HG03159 (cell line): ENCODE results near the gene FAM81A.
"Not testable (repeated sequence)": the region's sequence is repeated elsewhere in the genome, so short reads cannot be mapped to it uniquely, and the experiment has no call there.

ENCODE experiments used
- ATAC-seq: cut with Tn5 transposase; IDR thresholded peaks from one replicate; pipeline ENCODE4 v1.9.1; 2021; ENCODE audit warnings: mild to moderate bottlenecking, moderate library complexity; ENCODE audit not compliant: unreplicated experiment

Gene FAM81A

DNA sequence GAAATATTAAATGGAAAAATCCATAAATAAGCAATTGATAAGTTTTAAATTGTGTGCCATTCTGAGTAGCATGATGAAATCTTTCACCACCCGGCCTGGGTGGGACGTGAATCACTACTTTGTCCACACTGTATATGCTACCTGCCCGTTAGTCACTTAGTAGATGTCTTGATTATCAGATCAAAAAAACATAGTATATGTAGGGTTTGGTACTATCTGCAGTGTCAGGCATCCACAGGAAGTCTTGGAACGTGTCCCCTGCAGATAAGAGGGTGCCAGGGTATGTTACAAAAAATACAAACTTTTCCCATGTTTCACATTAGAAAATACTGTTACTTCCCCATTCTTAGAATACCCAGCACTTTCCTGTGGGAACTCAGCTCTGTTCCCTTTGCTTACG lies 35.2 kb downstream of the FAM81A start:
- ATAC-seq = no peak

DNA sequence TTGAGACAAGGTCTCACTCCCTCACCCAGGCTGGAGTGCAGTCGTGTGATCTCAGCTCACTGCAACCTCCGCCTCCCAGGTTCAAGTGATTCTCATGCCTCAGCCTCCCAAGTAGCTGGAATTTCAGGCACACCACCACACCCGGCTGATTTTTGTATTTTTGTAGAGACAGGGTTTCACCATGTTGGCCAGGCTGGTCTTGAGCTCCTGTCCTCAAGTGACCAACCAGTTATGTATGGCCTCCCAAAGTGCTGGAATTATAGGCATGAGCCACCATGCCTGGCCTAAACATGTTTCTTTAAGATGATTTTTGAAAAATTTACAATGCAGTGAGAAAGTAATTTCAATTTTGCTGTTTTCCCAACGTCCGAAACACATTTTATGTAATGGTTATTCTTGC lies 37.2 kb downstream of the FAM81A start:
- not testable (repeated sequence) for ATAC-seq

DNA sequence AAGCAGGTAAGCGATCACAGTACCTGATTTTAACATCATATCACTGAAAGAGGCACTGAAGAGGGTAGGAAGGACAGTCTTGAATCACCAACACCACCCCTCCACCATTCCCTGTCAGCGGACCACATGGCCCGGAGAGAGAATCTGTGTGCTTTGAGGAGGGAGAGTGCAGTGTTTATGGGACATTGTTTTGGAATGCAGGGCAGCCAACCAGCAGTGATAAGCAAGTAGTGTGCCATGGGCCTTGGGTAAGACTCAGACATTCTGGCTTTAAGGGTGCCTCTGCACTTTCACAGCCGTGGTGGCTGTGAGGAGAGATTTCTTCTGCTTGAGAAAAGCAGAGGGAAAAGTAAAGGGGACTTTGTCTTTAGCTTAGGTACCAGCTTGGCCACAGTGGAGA lies 46.4 kb downstream of the FAM81A start:
- no peak for ATAC-seq

DNA sequence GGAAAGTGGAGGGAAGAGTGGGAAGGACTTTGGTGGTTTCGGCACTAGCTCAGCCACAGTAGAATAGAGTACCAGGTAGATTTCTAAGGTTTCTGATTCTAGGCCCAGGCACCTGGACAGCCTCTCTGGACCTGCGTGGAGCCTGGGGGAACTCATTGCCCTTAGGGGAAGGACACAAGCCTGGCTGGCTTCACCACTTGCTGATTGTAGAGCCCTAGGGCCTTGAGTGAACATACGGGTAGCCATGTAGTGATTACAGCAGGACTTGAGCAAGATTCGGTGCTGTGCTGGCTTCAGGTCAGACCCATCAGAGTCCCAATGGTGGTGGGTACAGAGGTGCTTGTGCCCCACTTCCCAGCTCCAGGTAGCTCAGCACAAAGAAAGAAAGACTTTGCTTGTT lies 47.0 kb downstream of the FAM81A start:
- no peak for ATAC-seq

DNA sequence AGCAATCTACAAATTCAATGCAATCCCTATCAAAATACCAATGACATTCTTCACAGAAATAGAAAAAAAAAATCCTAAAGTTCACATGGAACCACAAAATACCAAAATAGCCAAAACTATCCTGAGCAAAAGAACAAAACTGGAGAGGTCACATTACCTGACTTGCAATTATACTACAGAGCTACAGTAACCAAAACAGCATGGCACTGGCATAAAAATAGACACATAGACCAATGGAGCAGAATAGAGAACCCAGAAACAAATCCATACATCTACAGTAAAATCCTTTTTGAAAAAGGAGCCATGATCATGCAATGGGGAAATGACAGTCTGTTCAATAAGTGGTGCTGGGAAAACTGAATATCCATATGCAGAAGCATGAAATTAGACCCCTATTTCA lies 51.5 kb downstream of the FAM81A start:
- not testable (repeated sequence) for ATAC-seq

DNA sequence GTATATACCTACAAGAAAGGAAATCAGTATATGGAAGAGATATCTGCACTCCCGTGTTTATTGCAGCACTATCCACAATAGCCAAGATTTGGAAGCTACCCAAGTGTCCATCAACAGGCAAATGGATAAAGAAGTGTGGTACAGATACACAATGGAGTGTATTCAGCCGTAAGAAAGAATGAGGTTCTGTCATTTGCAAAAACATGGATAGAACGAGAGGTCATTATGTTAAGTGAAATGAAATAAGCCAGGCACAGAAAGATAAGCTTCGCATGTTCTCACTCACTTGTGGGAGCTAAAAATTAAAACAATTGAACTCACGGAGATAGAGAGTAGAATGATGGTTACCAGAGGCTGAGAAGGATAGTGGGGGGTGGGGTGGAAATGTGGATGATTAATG lies 53.1 kb downstream of the FAM81A start:
- ATAC-seq = no peak

DNA sequence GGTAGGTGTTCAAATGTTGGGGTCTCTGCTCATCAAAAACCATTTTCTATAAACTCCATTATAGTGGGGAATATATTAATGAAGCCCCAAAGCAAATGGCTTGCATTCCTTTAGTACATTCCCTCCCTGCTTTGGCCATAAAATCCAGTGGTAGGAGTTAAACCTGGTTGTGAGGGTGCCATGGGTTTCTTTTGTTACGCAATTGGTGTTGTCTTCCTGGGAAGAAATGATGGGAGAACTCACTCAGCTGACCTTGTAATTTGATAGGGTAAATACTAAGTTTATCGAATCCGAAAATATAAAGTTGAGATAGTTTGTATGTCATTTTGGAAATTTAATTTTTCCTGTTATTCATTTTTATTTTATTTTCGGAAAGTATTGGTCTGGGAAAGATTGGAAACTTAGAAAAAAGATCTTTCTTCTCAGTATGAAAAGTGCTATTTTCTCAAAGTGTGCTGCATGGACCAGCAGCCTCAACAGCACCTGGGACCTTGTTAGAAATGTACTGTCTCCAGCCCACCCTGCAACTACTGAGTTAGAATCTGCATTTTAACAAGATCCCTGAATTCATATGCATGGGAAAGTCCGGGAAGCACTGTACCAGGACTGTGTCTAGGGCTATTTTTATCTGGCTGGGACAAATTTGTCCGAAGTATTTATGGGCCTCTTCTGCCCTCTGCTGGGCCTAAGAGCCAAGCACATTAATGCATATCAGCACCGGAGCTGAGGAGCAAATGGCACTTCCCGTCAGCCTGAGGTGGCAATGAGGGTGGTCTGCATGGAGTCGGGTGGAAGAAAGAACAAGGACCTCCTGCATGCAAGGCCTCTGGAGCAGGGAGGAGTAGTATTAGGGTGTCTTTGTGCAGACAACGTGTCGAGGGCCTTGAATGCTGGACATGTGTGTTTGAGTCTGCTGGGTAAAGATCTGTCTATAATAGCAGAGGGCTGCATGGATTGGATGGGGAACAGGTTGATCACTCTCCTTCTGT lies 54.7 kb downstream of the FAM81A start:
- no peak for ATAC-seq

DNA sequence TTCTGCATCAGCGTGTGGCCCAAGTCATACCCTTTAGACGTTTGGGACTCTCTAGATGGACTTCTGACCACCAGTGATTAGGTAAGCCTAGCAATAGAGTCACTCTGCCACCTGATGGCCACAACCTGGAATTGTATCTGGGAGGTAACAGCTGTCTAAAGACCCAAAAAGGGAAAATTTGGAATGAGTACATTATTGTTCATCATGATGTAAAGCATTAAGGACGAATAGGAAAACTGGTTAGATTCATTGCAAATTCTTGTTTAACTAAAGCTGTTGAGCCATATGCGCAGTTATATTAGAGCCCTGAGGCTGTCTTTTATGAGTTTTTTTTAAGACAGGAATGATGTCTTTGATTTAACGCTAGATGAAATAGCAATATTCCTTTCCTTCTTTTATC lies 63.6 kb downstream of the FAM81A start:
- no peak for ATAC-seq

DNA sequence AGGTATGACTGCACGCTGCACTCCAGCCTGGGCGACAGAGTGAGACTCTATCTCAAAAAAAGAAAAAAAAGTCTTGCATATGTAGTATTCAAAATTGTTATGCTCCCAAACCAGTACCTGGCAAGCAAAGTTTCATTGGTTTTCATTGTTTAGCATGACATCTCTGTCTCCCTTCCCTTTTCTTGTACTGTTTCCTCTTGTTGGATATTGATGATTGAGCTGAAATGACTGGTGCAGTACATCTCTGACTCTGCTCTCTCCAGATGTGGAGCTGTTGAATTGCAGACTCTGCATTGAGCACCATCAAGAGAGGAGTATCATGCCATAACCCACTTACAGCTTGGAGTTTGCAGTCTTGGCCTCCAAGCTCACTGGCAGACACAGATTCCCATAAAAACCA lies 77.2 kb downstream of the FAM81A start:
- ATAC-seq = no peak

DNA sequence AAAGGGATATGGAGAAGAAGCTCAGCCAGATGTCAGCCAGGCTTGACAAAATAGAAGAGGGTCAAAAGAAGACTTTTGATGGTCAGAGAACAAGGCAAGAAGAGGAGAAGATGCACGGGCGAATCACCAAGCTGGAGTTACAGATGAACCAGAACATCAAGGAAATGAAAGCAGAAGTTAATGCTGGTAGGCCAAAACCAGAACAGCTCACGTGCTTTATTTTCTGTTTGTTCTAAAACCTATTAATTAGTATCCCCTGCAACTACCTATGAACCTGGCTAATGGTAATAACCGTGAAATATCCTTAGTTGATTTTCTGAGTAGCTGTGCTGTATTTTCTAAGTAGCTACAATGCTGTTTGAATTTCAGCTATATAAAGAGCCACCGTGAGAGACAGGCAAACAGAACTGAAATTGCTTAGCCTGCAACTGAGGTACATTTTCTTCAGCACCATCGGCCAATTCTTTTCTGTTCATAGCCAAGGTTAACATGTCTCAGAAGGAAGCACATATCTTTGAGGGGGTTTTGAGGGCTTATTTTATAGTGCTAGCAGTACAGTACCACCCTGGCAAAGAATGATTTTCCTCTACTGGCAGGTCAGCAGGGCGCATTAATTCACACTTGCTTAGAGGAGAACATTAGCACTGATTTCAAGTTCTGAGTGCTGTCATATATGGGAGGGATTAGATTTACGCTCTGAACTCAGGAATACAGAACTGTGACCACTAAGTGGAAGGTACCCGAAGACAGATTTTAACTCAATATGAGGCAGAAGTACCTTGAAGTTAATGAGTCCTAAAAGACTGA lies 78.9 kb downstream of the FAM81A start:
- ATAC-seq = peak; percentile 52

DNA sequence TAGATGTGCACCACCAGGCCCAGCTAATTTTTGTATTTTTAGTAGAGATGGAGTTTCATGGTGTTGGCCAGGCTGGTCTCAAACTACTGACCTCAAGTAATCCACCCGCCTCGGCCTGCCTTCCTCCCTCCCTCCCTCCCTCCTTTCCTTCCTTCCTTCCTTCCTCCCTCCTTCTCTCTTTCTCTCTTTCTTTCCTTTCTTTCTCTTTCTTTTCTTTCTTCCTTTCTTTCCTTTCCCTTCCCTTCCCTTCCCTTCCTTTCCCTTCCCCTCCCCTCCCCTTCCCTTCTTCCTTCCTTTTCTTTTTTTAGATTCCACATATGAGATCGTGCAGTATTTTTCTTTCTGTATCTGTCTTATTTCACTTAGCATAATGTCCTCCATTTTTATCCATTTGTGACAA lies 81.3 kb downstream of the FAM81A start:
- no peak for ATAC-seq

DNA sequence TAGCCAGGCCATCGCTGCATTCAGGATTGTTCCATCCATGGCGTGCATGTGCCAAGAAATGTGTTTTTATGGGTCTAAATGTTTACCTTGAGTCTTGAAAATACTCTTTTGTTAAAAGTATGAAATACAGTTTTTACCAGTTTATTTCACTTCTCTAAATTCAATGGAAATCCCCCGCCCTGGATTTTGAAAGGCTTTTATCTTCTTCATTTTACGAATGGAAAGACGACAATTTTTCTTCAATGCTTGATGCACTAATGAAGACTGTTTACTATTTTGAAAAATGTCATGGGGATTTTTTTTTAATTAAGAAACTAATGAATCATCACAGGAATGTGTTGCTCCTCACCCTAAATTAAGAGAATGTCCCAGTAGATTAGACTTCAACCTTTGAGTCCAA lies 83.5 kb downstream of the FAM81A start:
- no peak for ATAC-seq

DNA sequence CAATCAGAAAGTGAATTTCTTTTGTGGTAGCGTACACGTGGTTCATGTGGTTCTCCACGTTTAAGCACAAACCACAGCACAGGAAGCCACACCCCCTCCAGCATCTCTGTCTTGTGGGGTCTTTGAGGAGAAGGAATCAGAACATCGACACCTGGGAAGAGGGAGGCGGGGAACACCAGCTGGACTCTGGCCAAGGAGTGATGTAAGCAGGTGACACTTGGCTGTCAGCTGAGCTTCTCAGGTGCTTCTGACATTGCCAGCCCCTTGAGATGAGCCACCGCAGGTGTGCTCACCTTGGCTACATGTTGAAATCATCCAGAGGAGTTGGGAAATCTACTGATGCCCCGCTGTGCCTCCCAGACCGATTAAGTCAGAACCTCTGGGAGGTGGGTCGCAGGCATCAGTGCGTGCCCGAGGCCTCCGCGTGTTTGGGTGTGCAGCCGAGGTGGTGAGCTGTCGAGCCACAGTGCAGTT lies 85.0 kb downstream of the FAM81A start:
- ATAC-seq = no peak

DNA sequence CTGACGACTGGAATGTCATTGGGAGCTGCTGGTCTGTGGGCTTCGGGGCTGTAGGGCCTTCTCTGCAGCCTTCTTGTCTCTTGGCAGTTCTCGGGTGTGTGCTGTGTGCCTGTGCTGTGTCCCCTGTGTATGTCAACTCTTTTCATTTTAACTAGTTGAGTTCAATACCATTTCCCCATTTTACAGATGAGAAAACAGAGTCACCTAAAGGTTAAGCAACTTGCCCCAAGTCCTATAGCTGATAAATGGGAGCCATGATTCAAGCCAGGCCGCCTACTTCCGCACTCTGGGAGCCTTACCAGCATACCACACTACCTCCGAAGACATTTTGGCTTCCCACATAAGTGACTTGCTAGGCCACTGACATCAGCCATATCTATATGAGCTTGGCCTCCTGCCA lies 85.7 kb downstream of the FAM81A start:
- no peak for ATAC-seq

DNA sequence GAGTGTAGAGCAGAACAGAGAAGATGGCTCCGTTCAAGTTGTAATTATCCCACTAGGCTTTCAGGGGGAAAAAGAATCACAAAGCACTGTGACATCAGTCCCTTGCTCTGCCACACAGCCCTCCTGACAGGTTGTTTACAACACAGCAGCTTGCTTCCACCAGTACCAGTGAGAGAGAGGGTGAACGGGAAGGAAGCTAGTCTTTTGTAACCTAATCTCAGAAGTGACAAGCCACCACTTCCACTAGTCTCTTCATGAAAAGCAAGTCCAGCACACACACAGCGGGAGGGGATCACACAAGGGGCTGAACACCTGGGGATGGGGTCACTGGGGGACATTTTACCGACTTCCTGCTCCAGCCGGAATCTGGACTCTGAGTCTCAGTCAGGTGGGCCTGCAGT lies 86.3 kb downstream of the FAM81A start:
- no peak for ATAC-seq

DNA sequence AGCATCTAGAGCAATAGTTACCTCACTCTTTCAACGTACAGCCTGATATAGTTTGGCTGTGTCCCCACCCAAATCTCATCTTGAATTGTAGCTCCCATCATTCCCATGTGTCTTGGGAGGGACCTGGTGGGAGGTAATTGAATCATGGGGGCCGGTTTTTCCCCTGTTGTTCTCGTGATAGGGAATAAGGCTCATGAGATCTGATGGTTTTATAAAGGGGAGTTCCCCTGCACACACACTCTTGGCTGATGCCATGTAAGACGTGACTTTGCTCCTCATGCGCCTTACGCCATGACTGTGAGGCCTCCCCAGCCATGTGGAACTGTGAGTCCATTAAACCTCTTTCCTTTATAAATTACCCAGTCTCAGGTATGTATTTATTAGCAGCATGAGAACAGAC lies 88.5 kb downstream of the FAM81A start:
- not testable (repeated sequence) for ATAC-seq

DNA sequence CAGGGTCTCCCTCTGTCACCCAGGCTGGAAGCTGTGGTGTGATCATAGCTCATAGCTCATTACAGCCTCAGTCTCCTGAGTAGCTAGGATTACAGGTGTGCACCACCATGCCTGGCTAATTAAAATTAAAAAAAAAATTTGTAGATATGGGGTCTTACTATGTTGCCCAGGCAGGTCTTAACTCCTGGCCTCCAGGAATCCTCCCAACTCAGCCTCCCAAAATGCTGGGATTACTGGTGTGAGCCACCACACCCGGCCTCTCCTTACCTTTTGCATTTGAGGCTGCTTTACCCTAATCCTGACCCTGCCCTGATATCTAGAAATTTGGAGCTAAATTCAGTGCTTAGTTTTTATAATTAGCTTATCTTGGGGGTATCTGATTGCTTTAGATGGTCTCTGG lies 90.4 kb downstream of the FAM81A start:
- no peak for ATAC-seq

DNA sequence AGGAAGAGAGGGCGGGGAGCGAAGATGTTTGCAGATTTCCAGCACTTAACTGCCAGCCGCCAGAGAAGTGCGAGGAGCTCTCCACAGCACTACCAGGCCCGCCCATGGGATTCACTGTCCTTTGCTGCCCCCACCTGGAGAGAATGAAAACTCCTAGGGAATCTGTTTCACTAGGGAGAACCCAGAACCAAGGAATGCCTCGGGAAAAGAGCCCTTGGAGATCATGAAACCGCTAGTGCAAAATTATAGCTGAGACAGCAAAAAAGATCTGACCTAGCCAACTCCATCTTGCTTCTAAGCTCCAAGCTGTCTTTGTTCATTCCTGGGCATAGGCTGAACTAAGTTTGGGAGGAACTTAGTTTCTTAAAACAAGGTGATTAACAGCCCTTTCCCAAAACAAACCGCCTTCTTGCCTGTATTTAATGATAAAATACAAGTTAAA lies 91.0 kb downstream of the FAM81A start:
- no peak for ATAC-seq

DNA sequence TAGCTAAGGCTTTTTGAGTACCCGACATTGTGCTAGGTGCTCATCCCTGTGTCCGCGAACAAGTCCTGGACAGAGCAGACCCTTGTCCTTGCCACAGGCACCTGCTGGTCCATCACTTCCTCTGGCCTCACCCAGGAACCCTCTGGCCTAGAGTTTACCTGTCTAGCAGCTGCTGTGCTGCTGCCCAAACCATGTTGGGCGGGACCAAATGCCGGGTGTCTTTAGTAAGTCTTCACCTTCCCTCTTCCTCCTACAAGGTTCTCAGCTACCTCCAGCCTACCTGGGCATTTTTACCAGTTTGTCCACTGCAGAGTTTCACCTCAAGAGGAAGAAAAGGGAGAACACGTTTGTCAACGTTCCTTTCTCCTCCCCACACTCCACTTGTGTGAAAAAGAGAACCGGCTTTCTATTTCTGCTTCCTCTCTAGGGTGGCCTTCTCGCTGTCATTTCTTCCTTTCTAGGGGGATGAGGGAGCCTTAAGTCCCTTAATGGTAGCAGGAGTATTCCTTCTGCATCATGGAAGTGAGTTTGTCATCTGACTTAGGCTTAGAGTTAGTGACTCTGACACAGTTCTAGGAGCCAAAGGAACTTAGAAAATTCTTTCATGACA lies 93.2 kb downstream of the FAM81A start:
- no peak for ATAC-seq

DNA sequence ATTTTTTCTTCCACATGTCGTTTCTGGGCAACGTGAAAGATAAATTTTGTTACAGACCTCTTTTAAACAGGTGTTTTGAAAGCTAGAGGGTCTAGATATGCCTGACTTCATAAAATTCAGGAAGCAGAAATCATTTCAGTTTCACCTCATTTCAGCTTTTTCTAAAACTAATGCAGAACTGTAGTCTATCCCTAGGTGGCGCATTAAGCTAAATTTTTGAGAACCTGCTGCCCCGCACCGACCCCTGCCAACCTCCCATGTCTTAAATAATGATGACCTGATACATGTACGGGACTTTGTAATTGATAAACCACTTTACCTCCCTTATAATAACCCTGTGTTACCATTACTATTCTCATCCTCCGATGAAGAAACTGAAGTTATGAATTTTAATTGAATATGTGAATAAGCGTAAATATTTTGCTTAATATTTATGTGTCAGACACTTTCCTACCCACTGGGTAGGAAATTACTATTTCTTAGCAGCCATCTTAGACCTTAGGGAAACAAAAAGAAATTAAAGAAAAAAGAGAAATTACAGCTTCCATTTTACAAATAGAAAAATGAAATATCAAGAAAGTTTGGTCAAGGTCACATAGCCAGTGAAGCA lies 94.9 kb downstream of the FAM81A start:
- ATAC-seq = no peak

DNA sequence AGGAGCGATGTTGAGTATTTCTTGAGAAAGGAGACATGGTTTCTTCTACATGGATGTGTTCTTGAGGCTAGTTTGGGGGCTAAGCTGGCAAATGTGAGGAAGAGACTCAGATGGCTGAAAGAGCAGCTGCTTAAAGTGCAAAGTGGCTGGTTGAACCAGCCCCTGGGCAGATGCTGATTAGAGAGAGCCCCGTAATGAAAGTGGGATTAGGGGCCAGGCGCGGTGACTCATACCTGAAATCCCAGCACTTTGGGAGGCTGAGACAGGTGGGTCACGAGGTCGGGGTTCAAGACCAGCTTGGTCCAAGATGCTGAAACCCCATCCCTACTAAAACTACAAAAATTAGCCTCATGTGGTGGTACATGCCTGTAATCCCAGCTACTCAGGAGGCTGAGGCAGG lies 98.6 kb downstream of the FAM81A start:
- no peak for ATAC-seq
